Fibroblast of pulmonary artery (primary cell): ENCODE results near the gene FANK1.

Source experiments
- DNase-seq: peaks from one replicate; pipeline ENCODE4 v3.0.0-alpha.2; 2010; ENCODE audit warnings: low read depth
- H3K4me3 ChIP-seq: replicated peaks from 2 replicates; pipeline ENCODE4 v1.5.1; 2011; ENCODE audit warnings: low read depth, mild to moderate bottlenecking, control low read depth, low read length, moderate library complexity
- CTCF ChIP-seq: IDR thresholded peaks from 2 replicates; pipeline ENCODE4 v1.5.1; 2011; ENCODE audit warnings: mild to moderate bottlenecking, control low read depth, low read length, inconsistent platforms; ENCODE audit errors: missing control alignments

FANK1 gene

DNA sequence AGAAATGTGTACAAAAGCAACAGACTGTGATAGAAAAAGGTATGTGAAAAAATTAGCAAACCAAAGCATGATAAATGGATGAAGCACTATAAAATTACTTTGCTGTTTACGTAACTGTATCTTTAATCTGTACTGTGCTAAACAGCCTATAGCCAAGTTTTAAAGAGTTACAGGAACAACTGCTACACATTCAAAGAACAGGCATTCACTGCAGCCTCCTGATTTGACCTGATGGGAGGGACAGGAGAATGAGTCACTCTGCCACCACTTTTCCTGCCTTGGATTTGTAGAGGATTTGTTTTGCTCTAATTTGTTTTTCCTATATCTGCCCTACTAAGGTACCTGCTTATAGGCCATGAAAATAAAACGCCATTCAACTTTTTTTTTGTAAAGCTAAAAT, 116.1 kb downstream of the FANK1 start:
- DNase-seq, result peak; percentile 24
- no peak overlapping the region for H3K4me3 ChIP-seq
- no peak for TF ChIP-seq CTCF

DNA sequence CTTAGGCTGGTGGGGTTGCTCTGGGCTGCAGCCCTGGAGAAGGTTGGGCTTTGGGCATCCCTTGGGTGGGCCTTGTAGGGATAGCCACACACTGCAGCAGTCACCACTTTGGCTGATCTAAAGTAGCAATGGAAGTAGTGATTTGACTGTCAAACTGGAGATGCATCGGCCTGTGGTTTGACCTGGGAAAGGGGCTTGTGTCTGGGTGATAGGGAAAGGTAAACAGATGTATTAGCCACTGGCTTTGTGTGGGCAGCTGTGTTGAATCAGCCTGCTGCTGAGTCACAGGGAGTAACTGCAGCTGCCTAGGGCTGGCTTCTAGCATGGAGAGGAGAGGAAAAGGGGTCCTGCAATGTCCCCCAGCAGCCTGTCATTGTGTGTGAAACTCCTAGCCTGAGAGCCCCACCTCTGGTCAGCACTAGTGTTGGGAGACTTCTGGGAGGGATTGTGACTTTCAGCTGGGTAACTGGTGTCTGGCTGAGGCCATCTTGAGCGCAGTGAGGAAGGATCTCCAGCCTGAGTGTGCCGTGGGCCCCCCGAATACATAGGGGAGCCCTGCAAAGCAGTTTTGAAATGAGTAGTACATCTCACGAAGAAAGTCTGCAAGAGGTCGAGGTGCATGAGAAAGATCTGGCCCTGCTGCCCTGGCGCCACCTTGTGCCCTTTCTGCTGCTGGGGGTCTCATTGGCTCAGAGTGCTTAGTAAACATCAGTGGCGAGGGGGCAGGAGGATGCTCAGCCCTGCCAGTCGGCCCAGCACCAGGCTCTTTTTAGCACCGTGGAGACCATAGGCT, 117.3 kb downstream of the FANK1 start:
- TF ChIP-seq CTCF, result no peak
- DNase-seq, result peak; percentile 49
- no peak overlapping the region for H3K4me3 ChIP-seq

DNA sequence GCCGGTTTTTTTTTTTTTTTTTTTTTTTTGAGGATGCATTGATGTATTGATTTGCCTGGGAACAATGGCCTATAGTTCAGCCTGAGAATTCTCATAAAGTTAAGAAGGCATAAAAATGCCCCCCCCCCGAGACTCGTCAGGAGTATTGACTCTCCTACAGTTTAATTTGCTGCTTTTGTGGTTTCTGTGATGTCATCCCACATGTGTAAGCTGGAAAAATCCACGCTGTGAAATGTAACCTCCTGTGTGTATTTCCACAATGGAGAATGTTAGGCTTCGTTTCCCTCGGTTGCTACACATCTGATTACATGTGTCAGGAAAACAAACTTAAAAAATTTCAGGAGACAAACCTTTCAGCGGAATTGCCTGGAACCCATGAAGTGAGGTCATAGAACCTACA, 117.9 kb downstream of the FANK1 start:
- peak; percentile 23 for DNase-seq
- no peak overlapping the region for H3K4me3 ChIP-seq
- no peak for TF ChIP-seq CTCF

DNA sequence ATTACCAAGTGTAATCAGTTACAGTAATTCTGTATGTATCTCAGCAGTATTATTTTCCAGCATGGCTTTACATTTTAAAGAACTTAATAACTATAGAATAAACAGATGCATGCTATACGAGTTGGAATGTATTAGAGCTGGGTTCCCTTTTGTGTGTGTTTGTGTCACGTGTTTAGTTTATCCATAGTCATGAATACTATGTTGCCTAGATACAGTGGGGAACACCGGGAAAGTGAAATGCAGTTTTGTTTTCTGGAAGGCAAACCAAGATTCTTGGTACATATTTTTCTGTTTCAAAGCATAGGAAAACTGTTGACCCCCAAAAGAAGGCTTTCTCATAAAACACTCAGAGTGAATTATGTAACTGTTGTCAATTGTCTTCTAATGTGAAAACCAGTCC, 119.0 kb downstream of the FANK1 start:
- no peak for TF ChIP-seq CTCF
- DNase-seq, result peak; percentile 18
- no peak overlapping the region for H3K4me3 ChIP-seq

GRCh38 chr10:126016156-126016805, 119.9 kb downstream of the FANK1 start:
- TF ChIP-seq CTCF, result no peak

GRCh38 chr10:126016882-126017281, 120.5 kb downstream of the FANK1 start:
- TF ChIP-seq CTCF, result no peak

More at GRCh38 chr10:126016156-126016805, 119.9 kb downstream of the FANK1 start:
- H3K4me3 ChIP-seq, result no peak overlapping the region
- DNase-seq, result no peak

More at GRCh38 chr10:126016882-126017281, 120.5 kb downstream of the FANK1 start:
- no peak overlapping the region for H3K4me3 ChIP-seq
- DNase-seq, result no peak
